GM12873 (cell line): ENCODE data around the gene SLC39A2.

ENCODE experiments used
- CTCF ChIP-seq: IDR thresholded peaks from 2 replicates; pipeline ENCODE4 v1.5.1; 2012; ENCODE audit warnings: low read depth, mild to moderate bottlenecking, moderate library complexity, low read length, control low read depth; ENCODE audit not compliant: insufficient read depth; ENCODE audit errors: missing control alignments

Gene SLC39A2

GRCh38 chr14:21047378-21047781 is 48.3 kb downstream of the SLC39A2 start:
- no peak for TF ChIP-seq CTCF

- TF ChIP-seq CTCF = no peak
These were observed 49.5 kb downstream of the SLC39A2 start for GRCh38 chr14:21048638-21049037.

- TF ChIP-seq CTCF = no peak
These were observed 50.2 kb downstream of the SLC39A2 start for GRCh38 chr14:21049271-21049673.

- no peak for TF ChIP-seq CTCF
These were observed 51.5 kb downstream of the SLC39A2 start for GRCh38 chr14:21050597-21050996.
